Dermis lymphatic vessel endothelial cell (primary cell): ENCODE data around the gene ABHD4. TPM values are rescaled to one million over a fixed set of nuclear protein-coding genes. Genes with fewer than 3 reads are reported as not detected.

ENCODE experiments used
- total RNA-seq: library from RNA; depleted of rRNA; stranded (reverse); fragments of >200 nt; gene quantifications from 2 replicates; pipeline ENCODE4 v1.2.1, GENCODE V29; 2014

ABHD4 gene
- total RNA-seq, result 9.2 and 12.8 TPM in 2 replicates

GRCh38 chr14:22598099-22598895, at the start of gene ABHD4:
Gene ABHD4, plus strand, starts transcription at chr14:22598300. Its CDS starts 7 bp downstream, at chr14:22598307.

GRCh38 chr14:22589096-22589839, 8.8 kb upstream of the ABHD4 start, which contains the start of gene DAD1:
Gene DAD1, minus strand, starts transcription at chr14:22589224. Its CDS starts 67 bp downstream, at chr14:22589157.

GRCh38 chr14:22644305-22644635, 46.2 kb downstream of the ABHD4 start, which contains the start of gene OR6J1:
Gene OR6J1, minus strand, starts transcription at chr14:22644352. Its CDS starts 9,541 bp downstream, at chr14:22634811.

Other genes starting within 250 kb of the ABHD4 start
- gene DAD1, start 9.1 kb upstream of the ABHD4 start, total RNA-seq, result 276 and 439 TPM in 2 replicates
- gene OR6J1, start 46.1 kb downstream of the ABHD4 start, total RNA-seq, result not detected in 2 replicates
- gene OXA1L, start 168.4 kb downstream of the ABHD4 start, total RNA-seq, result 41.2 and 63.3 TPM in 2 replicates
- 4.1 and 5.3 TPM in 2 replicates for gene SLC7A7, start 217.1 kb downstream of the ABHD4 start, total RNA-seq
- gene MRPL52, start 231.6 kb downstream of the ABHD4 start, total RNA-seq, result 34.1 and 35.0 TPM in 2 replicates
- gene MMP14, start 238.3 kb downstream of the ABHD4 start, total RNA-seq, result 51.7 and 95.7 TPM in 2 replicates